HG03175 (cell line): ENCODE measurements around the gene LRP1B.
"Not testable (repeated sequence)": the region's sequence is repeated elsewhere in the genome, so short reads cannot be mapped to it uniquely, and the experiment has no call there.

Source experiments
- ATAC-seq: cut with Tn5 transposase; IDR thresholded peaks from one replicate; pipeline ENCODE4 v1.9.1; 2021; ENCODE audit warnings: mild to moderate bottlenecking, moderate library complexity; ENCODE audit not compliant: unreplicated experiment

Gene LRP1B

GRCh38 chr2:141906678-141907077 is 224.1 kb downstream of the LRP1B start:
- ATAC-seq = no peak

DNA sequence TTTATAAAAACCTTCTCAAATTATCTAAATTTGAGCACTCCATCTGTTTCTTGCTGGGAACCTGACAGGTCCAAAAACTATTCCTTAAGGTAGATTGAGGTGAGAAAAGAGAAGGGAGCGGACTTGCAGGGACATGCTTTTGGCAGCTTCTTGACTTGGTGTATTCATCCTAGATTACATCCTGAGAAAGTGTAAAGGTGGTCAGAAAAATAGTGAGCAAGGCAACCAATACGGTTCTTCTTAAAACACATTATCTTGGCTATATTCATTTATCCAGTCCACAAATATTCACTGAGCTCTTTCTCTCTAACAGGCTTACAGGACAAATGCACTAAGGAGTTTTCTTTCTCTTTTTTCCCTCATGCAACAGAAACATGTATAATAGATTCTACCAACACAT is 230.0 kb downstream of the LRP1B start:
- no peak for ATAC-seq

- ATAC-seq = no peak
These were observed 231.1 kb downstream of the LRP1B start for GRCh38 chr2:141899740-141900139.

DNA sequence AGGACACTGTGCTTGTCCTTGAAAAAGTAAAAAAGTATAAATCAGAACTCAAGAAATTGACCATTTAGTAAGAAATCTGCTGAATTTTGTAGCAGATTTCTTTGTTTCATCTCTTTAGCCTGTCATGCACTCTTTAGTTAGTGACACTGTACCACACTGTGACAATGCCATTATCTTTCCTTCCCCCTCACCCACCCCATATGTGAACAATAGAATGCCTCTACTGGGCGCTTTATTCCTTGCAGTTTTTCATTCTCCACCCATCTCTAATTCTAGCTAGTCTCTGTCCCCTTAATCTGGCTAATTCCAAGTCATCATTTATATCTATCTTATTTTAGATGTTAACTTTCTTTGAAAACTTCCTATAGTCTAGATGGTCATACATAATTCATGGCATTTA is 241.0 kb downstream of the LRP1B start:
- no peak for ATAC-seq

DNA sequence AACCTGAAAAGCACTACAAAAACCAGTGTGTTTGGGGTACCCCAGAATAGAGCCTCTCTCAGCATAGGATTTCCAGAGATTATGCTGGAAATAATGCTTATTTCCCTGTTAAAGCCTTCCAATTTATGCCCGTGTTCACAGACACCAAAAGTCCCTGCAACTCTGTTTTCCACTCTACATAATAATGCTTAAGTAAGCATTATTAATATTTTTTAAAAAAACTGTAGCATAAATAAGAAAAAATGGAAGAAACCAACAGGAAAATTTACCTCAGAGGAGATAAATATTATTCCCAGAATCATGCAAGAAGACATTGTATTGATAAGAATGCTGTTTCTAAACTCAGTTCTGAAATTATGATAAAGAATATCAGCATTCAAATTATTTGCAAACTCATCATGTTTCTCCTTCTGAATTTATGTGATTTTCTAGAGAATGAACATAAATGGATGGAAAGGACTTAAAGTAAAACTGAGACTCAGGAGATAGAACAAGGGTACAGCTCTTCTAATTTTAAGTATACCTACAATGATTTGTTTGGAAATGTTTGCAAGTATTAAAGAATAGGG is 241.7 kb downstream of the LRP1B start:
- ATAC-seq = no peak

DNA sequence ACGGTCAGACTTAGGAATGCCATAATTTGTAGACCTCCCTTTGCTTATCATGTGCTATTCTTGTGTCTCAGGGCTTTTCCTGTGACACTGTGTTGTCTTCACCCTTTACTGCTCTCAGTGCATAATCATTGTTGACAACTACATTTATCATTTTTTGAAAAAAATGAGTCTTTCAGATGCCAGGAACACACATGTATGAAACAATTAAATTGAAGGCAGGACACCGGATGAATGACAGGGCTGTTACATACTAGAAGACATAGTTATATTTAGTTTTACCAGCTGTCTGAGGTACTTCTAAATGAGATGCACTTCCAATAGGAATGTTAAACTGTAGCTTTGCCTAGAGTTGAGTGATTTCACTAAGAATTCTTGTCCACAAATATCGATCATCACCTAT is 243.5 kb downstream of the LRP1B start:
- no peak for ATAC-seq

DNA sequence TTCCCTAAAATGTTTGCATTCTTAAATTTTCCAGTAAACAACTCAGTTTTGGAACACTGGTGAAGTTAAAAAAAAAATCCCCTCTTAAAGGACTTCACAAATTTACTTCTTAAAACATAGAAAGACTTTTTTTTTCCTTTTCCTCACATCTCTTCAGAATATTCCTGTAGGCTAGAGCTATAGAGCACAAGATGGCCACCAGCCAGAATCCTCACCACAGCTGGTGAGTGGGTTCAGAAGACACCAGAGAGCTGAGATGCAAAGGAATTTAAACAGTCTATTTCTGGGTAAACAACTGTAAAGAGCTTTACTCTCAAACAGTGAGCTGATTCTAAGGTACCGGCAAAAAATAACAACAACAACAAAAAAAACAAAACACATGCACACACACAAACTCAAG is 252.8 kb downstream of the LRP1B start:
- ATAC-seq = no peak

DNA sequence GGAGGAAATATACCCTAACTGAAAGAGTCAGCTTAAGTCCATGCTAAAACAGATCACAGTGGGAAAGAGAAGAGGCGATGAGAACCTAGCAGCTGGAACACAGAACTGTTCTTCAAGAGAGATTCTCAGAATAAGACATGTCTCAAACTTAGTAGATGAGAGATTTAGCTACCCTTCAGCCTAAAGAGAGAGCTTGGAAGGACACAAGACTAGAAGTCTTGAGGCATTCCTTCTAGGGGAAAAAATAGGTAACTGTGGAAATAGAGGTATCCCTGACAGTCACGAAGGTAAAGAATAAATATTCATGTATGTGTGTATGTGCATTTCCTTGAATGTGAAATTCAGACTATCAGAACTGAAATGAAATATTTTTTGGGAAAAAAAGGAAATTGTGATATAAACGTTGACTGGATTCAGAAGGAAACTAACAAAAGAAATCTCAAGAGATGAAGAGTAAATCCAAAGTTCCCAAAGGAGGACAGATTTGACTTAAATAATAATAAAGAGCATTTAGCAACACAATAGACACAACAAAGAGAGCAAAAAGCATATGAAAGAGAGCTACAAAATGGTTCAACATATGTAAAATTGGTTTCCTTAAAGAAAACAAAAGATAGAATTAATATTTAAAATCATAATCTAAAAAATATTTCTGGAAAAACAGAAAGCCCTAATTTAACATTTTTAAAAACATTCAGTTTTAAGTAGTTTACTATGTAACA is 258.7 kb downstream of the LRP1B start:
- ATAC-seq = no peak

DNA sequence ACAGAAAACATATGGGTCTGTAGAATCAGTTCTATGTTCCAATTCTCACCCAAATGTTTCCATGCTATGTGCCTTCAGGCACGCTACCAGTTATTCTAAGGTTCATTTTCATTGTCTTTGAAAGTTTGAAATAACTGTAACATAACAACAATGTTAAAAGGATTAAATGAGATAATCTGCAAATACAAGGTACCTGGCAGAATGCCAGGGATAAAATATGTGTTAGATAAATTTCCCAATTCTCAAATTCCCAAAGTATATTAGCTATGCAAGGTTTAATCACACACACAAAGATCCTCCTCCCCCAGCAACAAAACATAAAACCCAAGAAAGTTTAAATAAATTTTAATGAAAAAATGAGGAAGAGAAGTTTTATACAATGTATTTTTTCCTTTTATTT is 261.2 kb downstream of the LRP1B start:
- ATAC-seq = no peak

- ATAC-seq = no peak
These were observed 266.9 kb downstream of the LRP1B start for GRCh38 chr2:141863964-141864363.

GRCh38 chr2:141856215-141856919 is 274.4 kb downstream of the LRP1B start:
- no peak for ATAC-seq

DNA sequence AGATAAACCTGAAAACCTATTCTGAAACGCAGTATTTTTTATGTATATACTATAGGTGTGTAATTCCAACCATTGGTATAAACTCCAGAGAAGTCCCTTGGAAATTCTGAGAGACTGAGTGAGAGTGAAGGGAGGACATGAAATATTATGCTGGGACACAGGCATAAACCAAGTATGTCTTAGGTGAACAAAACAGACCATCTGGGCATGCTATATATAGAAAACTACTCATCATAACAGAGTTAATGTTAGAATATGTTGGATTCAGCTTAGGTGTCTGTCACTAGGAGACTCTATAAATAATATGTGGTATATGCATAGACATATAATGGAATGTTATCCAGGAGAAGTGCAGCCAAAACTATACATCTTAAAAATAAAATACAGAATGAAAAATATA is 282.6 kb downstream of the LRP1B start:
- ATAC-seq = no peak

- ATAC-seq = no peak
These were observed 286.6 kb downstream of the LRP1B start for GRCh38 chr2:141844231-141844630.

DNA sequence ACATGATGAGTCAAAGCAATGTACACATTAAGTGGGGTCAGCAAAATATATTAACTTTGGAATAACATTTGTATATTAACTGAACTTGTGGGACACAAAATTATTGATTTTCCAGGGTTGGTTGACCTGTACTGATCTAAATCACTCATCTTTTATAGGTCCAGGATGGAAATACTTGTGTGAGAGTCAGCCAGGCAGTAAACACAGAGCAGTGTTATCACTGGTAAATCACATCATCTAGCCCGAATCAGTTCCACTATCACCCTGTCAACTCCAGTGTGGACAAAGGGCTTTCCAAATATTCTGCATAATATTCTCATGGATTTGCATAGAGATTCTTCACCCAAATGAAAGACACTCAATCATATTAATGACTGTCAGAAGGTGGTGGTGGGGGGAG is 295.7 kb downstream of the LRP1B start:
- no peak for ATAC-seq

DNA sequence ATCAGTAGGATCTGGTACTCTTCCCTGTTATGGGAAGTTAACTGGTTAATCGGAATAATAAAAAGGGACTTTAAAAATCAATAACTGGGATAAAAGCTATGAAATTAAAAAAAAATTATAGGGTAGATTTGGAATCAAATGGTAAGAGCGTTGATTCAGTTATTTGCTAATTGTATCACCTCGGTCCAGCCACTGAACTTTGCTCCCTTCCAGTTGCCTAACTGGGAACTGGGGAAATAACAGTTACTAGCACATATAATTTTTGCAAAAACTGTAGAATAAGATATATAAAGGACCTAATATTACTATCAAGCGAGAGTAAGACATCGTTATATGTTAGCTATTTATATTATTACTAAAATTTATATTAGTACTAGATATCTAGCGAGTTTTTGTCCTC is 302.1 kb downstream of the LRP1B start:
- no peak for ATAC-seq

- ATAC-seq = no peak
These were observed 306.0 kb downstream of the LRP1B start for GRCh38 chr2:141824790-141825189.

DNA sequence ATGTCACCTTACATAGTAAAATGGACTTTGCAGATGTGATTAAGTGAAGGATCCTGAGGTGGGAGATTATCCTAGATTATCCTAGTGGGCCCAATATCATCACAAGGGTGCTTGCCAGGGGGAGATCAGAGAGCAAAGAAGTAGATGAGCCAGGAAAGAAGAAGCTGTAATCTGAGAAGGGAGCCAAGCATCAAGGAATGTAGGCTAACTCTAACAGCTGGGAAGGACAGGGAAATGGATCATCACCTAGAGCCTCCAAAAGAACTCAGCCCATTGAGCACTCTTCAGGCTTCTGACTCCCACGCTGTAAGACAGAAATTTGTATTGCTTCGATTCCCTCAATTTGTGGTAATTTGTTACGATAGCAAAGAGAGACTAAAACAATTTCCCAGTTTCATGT is 309.9 kb downstream of the LRP1B start:
- no peak for ATAC-seq

GRCh38 chr2:141815320-141815719 is 315.5 kb downstream of the LRP1B start:
- not testable (repeated sequence) for ATAC-seq

DNA sequence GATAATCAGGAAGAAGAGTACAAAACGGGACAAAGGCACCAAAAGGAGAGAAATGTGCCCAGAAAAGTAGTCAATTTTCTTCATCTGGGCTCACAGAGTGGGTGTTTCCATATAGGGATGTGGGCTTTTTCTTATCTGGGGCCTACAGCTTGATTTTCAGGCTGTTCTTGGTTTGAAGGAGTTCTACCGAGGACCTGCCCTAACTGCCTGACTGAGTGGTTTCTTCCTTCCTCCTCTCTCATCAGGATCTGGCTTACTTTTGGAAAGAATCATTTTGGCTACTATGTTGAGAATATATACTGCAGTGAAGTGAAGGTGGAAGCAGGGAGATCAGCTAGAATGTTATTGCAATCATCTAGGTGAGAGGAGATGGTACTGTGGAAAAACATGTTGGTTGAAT is 316.7 kb downstream of the LRP1B start:
- ATAC-seq = no peak

GRCh38 chr2:141810148-141810547 is 320.7 kb downstream of the LRP1B start:
- ATAC-seq = no peak

- no peak for ATAC-seq
These were observed 324.7 kb downstream of the LRP1B start for GRCh38 chr2:141806090-141806489.

DNA sequence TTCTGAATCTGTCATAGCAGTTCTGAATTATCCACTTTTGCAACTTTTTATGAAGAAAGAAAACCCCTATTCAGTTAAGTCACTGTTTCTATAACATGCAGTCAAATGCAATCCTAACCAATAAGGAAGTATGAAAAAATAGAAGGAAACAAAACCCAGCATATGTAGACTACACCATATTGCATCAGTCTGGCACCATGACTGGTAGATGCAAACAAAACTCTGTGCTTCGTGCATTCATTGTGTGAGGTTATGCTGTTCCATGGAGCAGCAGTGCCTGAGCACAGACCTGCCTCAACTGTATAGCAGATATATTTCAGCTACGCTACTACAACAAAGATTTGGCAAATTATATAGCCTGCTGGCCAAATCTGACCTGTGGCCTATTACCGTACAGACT is 325.5 kb downstream of the LRP1B start:
- ATAC-seq = no peak
